A549 (cell line): ENCODE data around the gene ILK. TPM values are rescaled to one million over a fixed set of nuclear protein-coding genes. Genes with fewer than 3 reads are reported as not detected.

ENCODE experiments used
- ATAC-seq, 2 experiments: fragments of 200-7000 bp in 1 of 2; fragments of >200 bp in 1 of 2; cut with Nextera tagmentation in 1 of 2; cut with Tn5 transposase in 1 of 2; 3 replicates each; pipeline versions ENCODE4 v1.8.0 to v1.9.1; 2018 to 2020; ENCODE audit warnings: mild to moderate bottlenecking in 1 of 2, moderate library complexity in 1 of 2
- CTCF ChIA-PET: fragments of 300-600 bp; sonication (Branson Sonifier 250); formaldehyde crosslinking; extraction: SDS; loops from one replicate; lab custom pipeline; 2021; ENCODE audit warnings: antibody characterized with exemption, inconsistent platforms; lab: Yijun Ruan, JAX
- POLR2A ChIA-PET: fragments of 350-600 bp; formaldehyde crosslinking; extraction: SDS; loops from one replicate; lab custom pipeline; 2021; ENCODE audit warnings: antibody characterized with exemption, inconsistent platforms; lab: Yijun Ruan, JAX
- DNase-seq, 2 experiments: peaks; one replicate each; pipeline versions ENCODE4 v3.0.0 to v3.0.0-alpha.2; 2011 to 2016; ENCODE audit warnings: low read depth in 1 of 2, low spot score in 1 of 2
- FAIRE-seq: peaks from 2 replicates; lab custom pipeline; 2011; peaks lifted over from hg19 to GRCh38; lab: Jason Lieb, UNC
- H3K27ac ChIP-seq, 2 experiments: fragments of >200 bp; sonication (Bioruptor Twin); formaldehyde crosslinking; 3 replicates each; pipeline ENCODE4 v1.5.1; 2016 to 2017
- H3K4me1 ChIP-seq: fragments of >200 bp; sonication (Bioruptor Twin); formaldehyde crosslinking; 3 replicates; pipeline ENCODE4 v1.6.1; 2016
- H3K4me2 ChIP-seq: fragments of >200 bp; sonication (Bioruptor Twin); formaldehyde crosslinking; 3 replicates; pipeline ENCODE4 v1.6.1; 2016
- H3K4me3 ChIP-seq: fragments of >200 bp; sonication (Bioruptor Twin); formaldehyde crosslinking; 3 replicates; pipeline ENCODE4 v1.5.1; 2016
- H3K9me3 ChIP-seq: fragments of >200 bp; sonication (Bioruptor Twin); formaldehyde crosslinking; 3 replicates; pipeline ENCODE4 v1.6.1; 2016
- BHLHE40 ChIP-seq: IDR thresholded peaks from 2 replicates; pipeline ENCODE4 v1.6.1; 2012; ENCODE audit warnings: low read depth, low read length, inconsistent platforms
- CBX2 ChIP-seq: fragments of 200-600 bp; sonication (generic); IDR thresholded peaks from 2 replicates; pipeline ENCODE4 v1.6.1; 2016; ENCODE audit warnings: low read depth, mild to moderate bottlenecking, borderline replicate concordance
- CEBPB ChIP-seq, 2 experiments: fragments of >200 bp in 1 of 2; sonication (Bioruptor Twin) in 1 of 2; formaldehyde crosslinking in 1 of 2; IDR thresholded peaks; 2 replicates each; pipeline ENCODE4 v1.6.1; 2012 to 2016
- CHD4 ChIP-seq: fragments of 200-600 bp; sonication (generic); IDR thresholded peaks from 2 replicates; pipeline ENCODE4 v1.6.1; 2016; ENCODE audit warnings: antibody characterized with exemption, mild to moderate bottlenecking, borderline replicate concordance
- E2F6 ChIP-seq: IDR thresholded peaks from 2 replicates; pipeline ENCODE4 v1.6.1; 2012; ENCODE audit warnings: low read depth, borderline replicate concordance
- EP300 ChIP-seq, 2 experiments: fragments of >200 bp; sonication (Bioruptor Twin); formaldehyde crosslinking; IDR thresholded peaks; 2 replicates in 1 of 2; 3 replicates in 1 of 2; pipeline ENCODE4 v1.6.1; 2016 to 2017
- ESRRA ChIP-seq: fragments of 150-350 bp; IDR thresholded peaks from 2 replicates; pipeline ENCODE4 v1.6.1; 2014; ENCODE audit warnings: mild to moderate bottlenecking, low read length, borderline replicate concordance
- FOSB ChIP-seq: fragments of 250-450 bp; sonication (Bioruptor Pico); IDR thresholded peaks from 2 replicates; pipeline ENCODE4 v1.5.0; 2020; ENCODE audit warnings: mild to moderate bottlenecking, moderate library complexity
- FOXS1 ChIP-seq: fragments of 250-450 bp; sonication (Bioruptor Pico); IDR thresholded peaks from 2 replicates; pipeline ENCODE4 v1.5.0; 2020; ENCODE audit warnings: mild to moderate bottlenecking, moderate library complexity
- GATA3 ChIP-seq: IDR thresholded peaks from 2 replicates; pipeline ENCODE4 v1.6.1; 2012; ENCODE audit warnings: borderline replicate concordance
- HMGXB4 ChIP-seq: fragments of 250-450 bp; sonication (Bioruptor Pico); IDR thresholded peaks from 2 replicates; pipeline ENCODE4 v1.5.0; 2021; ENCODE audit warnings: mild to moderate bottlenecking, moderate library complexity, borderline replicate concordance
- HOXA7 ChIP-seq: fragments of 250-450 bp; sonication (Bioruptor Pico); IDR thresholded peaks from 2 replicates; pipeline ENCODE4 v1.5.0; 2020; ENCODE audit warnings: mild to moderate bottlenecking, moderate library complexity
- KDM5A ChIP-seq: fragments of 200-600 bp; sonication (generic); IDR thresholded peaks from 2 replicates; pipeline ENCODE4 v1.6.1; 2016; ENCODE audit warnings: antibody characterized with exemption, mild to moderate bottlenecking
- MAFK ChIP-seq: fragments of 450-650 bp; IDR thresholded peaks from 2 replicates; pipeline ENCODE4 v1.6.1; 2014; ENCODE audit not compliant: partially characterized antibody
- NR3C1 ChIP-seq: fragments of >200 bp; sonication (Bioruptor Twin); formaldehyde crosslinking; IDR thresholded peaks from 3 replicates; pipeline ENCODE4 v1.6.1; 2017
- PHF8 ChIP-seq: fragments of 200-600 bp; sonication (generic); IDR thresholded peaks from 2 replicates; pipeline ENCODE4 v1.6.1; 2016; ENCODE audit warnings: low read depth, mild to moderate bottlenecking, antibody characterized with exemption, moderate library complexity, borderline replicate concordance
- RAD21 ChIP-seq, 2 experiments: fragments of >200 bp in 1 of 2; sonication (Bioruptor Twin) in 1 of 2; formaldehyde crosslinking in 1 of 2; IDR thresholded peaks in 1 of 2; conservative IDR thresholded peaks in 1 of 2; 2 replicates in 1 of 2; 3 replicates in 1 of 2; pipeline ENCODE4 v1.6.1; 2012 to 2018; ENCODE audit warnings: inconsistent platforms in 1 of 2
- RFX5 ChIP-seq: fragments of 450-650 bp; IDR thresholded peaks from 2 replicates; pipeline ENCODE4 v1.7.1; 2014; ENCODE audit warnings: antibody characterized with exemption, mild to moderate bottlenecking, moderate library complexity
- RNF2 ChIP-seq: fragments of 200-600 bp; sonication (generic); IDR thresholded peaks from 2 replicates; pipeline ENCODE4 v1.6.1; 2016; ENCODE audit warnings: low read depth, mild to moderate bottlenecking, antibody characterized with exemption, moderate library complexity, borderline replicate concordance
- SREBF2 ChIP-seq: fragments of 450-650 bp; IDR thresholded peaks from 2 replicates; pipeline ENCODE4 v1.6.1; 2014; ENCODE audit warnings: mild to moderate bottlenecking, moderate library complexity
- TFCP2L1 ChIP-seq: fragments of 250-450 bp; sonication (Bioruptor Pico); IDR thresholded peaks from 2 replicates; pipeline ENCODE4 v1.5.0; 2021; ENCODE audit warnings: mild to moderate bottlenecking
- ZFP36 ChIP-seq: fragments of 450-650 bp; IDR thresholded peaks from 2 replicates; pipeline ENCODE4 v1.6.1; 2014; ENCODE audit warnings: borderline replicate concordance; ENCODE audit not compliant: partially characterized antibody
- ZSCAN20 ChIP-seq: fragments of 250-450 bp; sonication (Bioruptor Pico); IDR thresholded peaks from 2 replicates; pipeline ENCODE4 v1.8.0; 2022; ENCODE audit warnings: mild to moderate bottlenecking, moderate library complexity
- WGBS: methylation state at CpG from one replicate; pipeline ENCODE4 v1.1.6; 2017; ENCODE audit errors: missing lambda C conversion rate; 5-methylcytosine and 5-hydroxymethylcytosine counted together
- polyA plus RNA-seq, 4 experiments: library from polyadenylated mRNA; depleted of rRNA in 3 of 4; stranded (reverse); fragments of >200 nt; fragmentation: RNase III in 1 of 4; extraction: RNeasy Plus Mini Kit Qiagen cat#74134 plus additional on column Dnase treatment in 1 of 4; gene quantifications; 2 replicates in 3 of 4; 3 replicates in 1 of 4; pipeline ENCODE4 v1.2.3, GENCODE V29; 2011 to 2017

Gene ILK
- polyA plus RNA-seq, 2 of the 4 experiments (the other 2 are of a cell fraction) = 108 to 109 TPM

- Histone ChIP-seq H3K4me2 (no peak overlapping the region), H3K4me3 (no peak overlapping the region), H3K9me3 (no peaks in the 10 kb centered on the region), H3K4me1 (no peaks in the 10 kb centered on the region), H3K27ac (no peak overlapping the region)
- DNase-seq (no peak), FAIRE-seq (no peak), ATAC-seq (no peak)
- CTCF ChIA-PET = interaction anchor here (1.3 to 3.4 kb wide), 3 partner anchors 12 to 53 kb away, joined by 3 to 15 read pairs (median 3); no protein-coding TSS in a partner anchor
- 87% methylated on average over 11 of the region's 14 CpGs for WGBS
- TF ChIP-seq RFX5 = no peak
- TF ChIP-seq FOSB (CRISPR knock-in tag) = no peak
- no peak for TF ChIP-seq ZSCAN20
- no peak for TF ChIP-seq PHF8
- no peak for TF ChIP-seq SREBF2
- no peak for TF ChIP-seq RNF2
- no peak for TF ChIP-seq E2F6
- no peak for TF ChIP-seq MAFK
- no peak for TF ChIP-seq KDM5A
- POLR2A ChIA-PET = no interaction called here
Measured at GRCh38 chr11:6557761-6558674, 45.6 kb upstream of the ILK start.

GRCh38 chr11:6559369-6559768 is 44.2 kb upstream of the ILK start:
- TF ChIP-seq ZFP36 (no peak), TFCP2L1 (CRISPR knock-in tag) (no peak), ESRRA (no peak), GATA3 (no peak), ZSCAN20 (no peak), CEBPB (IDR thresholded peaks at IDR 0.05) (no peak), KDM5A (no peak), FOXS1 (CRISPR knock-in tag) (no peak), BHLHE40 (no peak), CHD4 (no peak), NR3C1 (no peak), RAD21 (conservative IDR thresholded peaks at IDR 0.05 in 1 of 2, IDR thresholded peaks at IDR 0.05 in 1 of 2) (no peak), HMGXB4 (no peak), HOXA7 (CRISPR knock-in tag) (no peak), EP300 (IDR thresholded peaks at IDR 0.05) (no peak), PHF8 (no peak), RNF2 (no peak), FOSB (CRISPR knock-in tag) (no peak), RFX5 (no peak), CBX2 (no peak)
- H3K4me3 ChIP-seq = no peak overlapping the region
- FAIRE-seq = no peak
- CTCF ChIA-PET = interaction anchor here (1.4 kb wide), 1 partner anchor 13 kb away, joined by 3 read pairs; no protein-coding TSS in a partner anchor
- no peak for DNase-seq
- WGBS = 87% methylated on average over 1 of the region's 1 CpG
- H3K9me3 ChIP-seq = no peaks in the 10 kb centered on the region
- H3K4me1 ChIP-seq = no peaks in the 10 kb centered on the region
- no peak overlapping the region for H3K27ac ChIP-seq
- ATAC-seq = no peak
- POLR2A ChIA-PET = no interaction called here
- H3K4me2 ChIP-seq = no peak overlapping the region
